Suprapubic skin (tissue), 4 donors: ENCODE measurements around the gene STARD10. TPM values are rescaled to one million over a fixed set of nuclear protein-coding genes. Genes with fewer than 3 reads are reported as not detected.

Source experiments
- DNase-seq, 2 donors: peaks; one replicate each; pipeline ENCODE4 v3.0.0-alpha.2; 2019; ENCODE audit warnings: low spot score in 2 of 2
- H3K27ac ChIP-seq: fragments of 200-600 bp; sonication (generic); one replicate; pipeline ENCODE4 v1.5.1; 2019
- H3K27me3 ChIP-seq: fragments of 200-600 bp; sonication (generic); one replicate; pipeline ENCODE4 v1.5.1; 2019
- H3K36me3 ChIP-seq: fragments of 200-600 bp; sonication (generic); one replicate; pipeline ENCODE4 v1.5.1; 2019
- H3K4me1 ChIP-seq: fragments of 200-600 bp; sonication (generic); one replicate; pipeline ENCODE4 v1.5.1; 2019
- H3K4me3 ChIP-seq: fragments of 200-600 bp; sonication (generic); one replicate; pipeline ENCODE4 v1.5.1; 2019; ENCODE audit warnings: mild to moderate bottlenecking
- H3K9me3 ChIP-seq: fragments of 200-600 bp; sonication (generic); one replicate; pipeline ENCODE4 v1.5.1; 2019
- CTCF ChIP-seq, 2 donors: fragments of 200-600 bp in 1 of 2; fragments of 450-650 bp in 1 of 2; sonication (generic) in 1 of 2; IDR thresholded peaks; one replicate each; pipeline ENCODE4 v1.5.1; 2016 to 2019; ENCODE audit warnings: antibody characterized with exemption in 2 of 2, mild to moderate bottlenecking in 1 of 2, moderate library complexity in 1 of 2
- EP300 ChIP-seq: sonication (generic); formaldehyde crosslinking; IDR thresholded peaks from one replicate; pipeline ENCODE4 v1.6.1; 2017; ENCODE audit warnings: antibody characterized with exemption
- POLR2A ChIP-seq, 2 donors: fragments of 450-650 bp; IDR thresholded peaks; one replicate each; pipeline ENCODE4 v1.6.1; 2017; ENCODE audit warnings: antibody characterized with exemption in 2 of 2, mild to moderate bottlenecking in 2 of 2, moderate library complexity in 2 of 2
- POLR2AphosphoS5 ChIP-seq, 3 donors: sonication (generic); formaldehyde crosslinking; IDR thresholded peaks; one replicate each; pipeline ENCODE4 v1.6.1; 2017; ENCODE audit warnings: antibody characterized with exemption in 3 of 3
- WGBS: methylation state at CpG from one replicate; pipeline ENCODE4 v1.1.5; 2018; 5-methylcytosine and 5-hydroxymethylcytosine counted together
- total RNA-seq, 4 donors: library from RNA; depleted of rRNA; stranded (reverse); fragments of >200 nt; gene quantifications; one replicate each; pipeline ENCODE4 v1.1.0, GENCODE V29; 2016

Gene STARD10
- total RNA-seq, 4 donors from 2014 or later = 76.3 to 83.0 (median 79.4) TPM

DNA sequence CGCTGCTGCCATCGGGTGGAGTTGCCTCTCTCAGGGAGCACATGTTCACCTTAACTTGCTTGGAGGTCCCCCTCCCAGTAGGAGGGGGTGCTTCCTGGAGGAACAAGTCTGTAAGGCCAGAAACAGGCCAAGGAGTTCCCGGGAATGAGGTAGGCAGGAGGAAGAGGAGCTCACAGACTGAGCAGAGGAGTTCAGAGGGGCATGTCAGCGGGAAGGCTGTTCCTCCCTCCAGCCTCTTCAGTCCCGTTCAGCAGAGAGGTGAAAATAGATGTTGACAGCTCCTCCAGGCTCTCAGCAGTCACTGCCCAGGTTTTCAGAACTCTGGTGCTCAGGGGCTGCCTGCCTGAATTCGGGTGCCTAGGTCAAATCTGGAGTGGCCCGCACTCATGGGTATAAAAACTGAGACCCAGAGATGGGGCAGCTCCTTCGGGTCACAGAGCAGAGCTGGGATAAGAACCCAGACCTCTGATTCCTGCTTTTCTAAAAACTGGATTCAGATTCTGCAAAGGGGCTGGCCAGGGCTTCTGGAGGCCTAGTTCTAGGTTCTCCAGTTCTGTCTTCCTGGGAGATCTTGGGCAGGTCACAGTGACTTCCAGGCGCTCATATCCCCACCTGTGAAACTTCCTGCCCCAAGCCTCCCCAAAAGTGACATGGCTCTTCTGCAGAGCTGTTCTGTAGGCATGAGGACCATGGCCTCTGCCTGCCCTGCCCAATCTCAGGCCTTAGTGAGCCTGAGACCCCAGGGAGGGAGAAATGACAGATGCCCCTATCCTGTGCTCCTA is 38.6 kb upstream of the STARD10 start:
- no peak for DNase-seq
- H3K27ac ChIP-seq = no peak overlapping the region
- no peaks in the 10 kb centered on the region for H3K9me3 ChIP-seq
- peaks cover 31% of the 10 kb centered on the region for H3K4me1 ChIP-seq
- peaks cover 23% of the 10 kb centered on the region for H3K36me3 ChIP-seq
- WGBS = 68% methylated on average over 9 of the region's 9 CpGs
- TF ChIP-seq CTCF (IDR thresholded peaks at IDR 0.05) (no peak), POLR2AphosphoS5 (IDR thresholded peaks at IDR 0.05) (no peak), POLR2A (IDR thresholded peaks at IDR 0.05) (no peak), EP300 (no peak)
- H3K4me3 ChIP-seq = no peak overlapping the region
- no peaks in the 10 kb centered on the region for H3K27me3 ChIP-seq

GRCh38 chr11:72831521-72832300 is 37.9 kb upstream of the STARD10 start:
- peaks cover 31% of the 10 kb centered on the region for H3K4me1 ChIP-seq

GRCh38 chr11:72829884-72830533 is 36.2 kb upstream of the STARD10 start:
- H3K4me3 ChIP-seq = no peak overlapping the region
- 98% methylated on average over 5 of the region's 5 CpGs for WGBS
- no peak for DNase-seq
- TF ChIP-seq EP300 = no peak
- TF ChIP-seq CTCF (IDR thresholded peaks at IDR 0.05) = no peak
- no peak for TF ChIP-seq POLR2A (IDR thresholded peaks at IDR 0.05)
- no peak for TF ChIP-seq POLR2AphosphoS5 (IDR thresholded peaks at IDR 0.05)
- peaks cover 23% of the 10 kb centered on the region for H3K4me1 ChIP-seq
- H3K36me3 ChIP-seq = peaks cover 30% of the 10 kb centered on the region
- no peaks in the 10 kb centered on the region for H3K9me3 ChIP-seq
- H3K27me3 ChIP-seq = no peaks in the 10 kb centered on the region
- no peak overlapping the region for H3K27ac ChIP-seq

More at GRCh38 chr11:72831521-72832300, 37.9 kb upstream of the STARD10 start:
- peaks cover 19% of the 10 kb centered on the region for H3K36me3 ChIP-seq
- H3K27me3 ChIP-seq = no peaks in the 10 kb centered on the region
- TF ChIP-seq POLR2A (IDR thresholded peaks at IDR 0.05) (no peak), CTCF (IDR thresholded peaks at IDR 0.05) (peak; percentile 89 to 91)
- WGBS = 44% methylated on average over 8 of the region's 13 CpGs
- H3K4me3 ChIP-seq = no peak overlapping the region
- peak in 1 of 2 donors; percentile 86 for DNase-seq
- H3K9me3 ChIP-seq = no peaks in the 10 kb centered on the region
- H3K27ac ChIP-seq = no peak overlapping the region

DNA sequence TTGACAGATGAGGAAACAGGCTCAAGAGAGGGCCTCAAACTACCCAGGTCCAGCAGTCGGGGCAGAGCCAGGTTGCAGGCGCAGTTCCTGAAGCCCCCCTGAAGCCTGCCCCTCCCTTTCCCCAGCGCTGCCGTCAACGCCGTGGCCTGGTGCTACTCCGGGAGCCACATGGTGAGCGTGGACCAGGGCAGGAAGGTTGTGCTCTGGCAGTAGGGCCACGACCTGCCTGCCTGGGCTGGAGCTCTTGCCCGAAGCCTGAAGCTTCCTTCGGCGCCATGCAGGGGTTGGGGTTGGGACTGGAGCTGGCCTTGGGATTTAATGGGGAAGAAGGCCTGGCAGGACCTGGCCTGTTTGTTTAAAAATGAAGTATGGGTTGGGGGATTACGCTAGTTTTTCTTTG is 35.3 kb upstream of the STARD10 start:
- Histone ChIP-seq H3K4me3 (no peak overlapping the region), H3K27ac (no peak overlapping the region), H3K27me3 (no peaks in the 10 kb centered on the region), H3K9me3 (no peaks in the 10 kb centered on the region), H3K4me1 (peaks cover 23% of the 10 kb centered on the region), H3K36me3 (peaks cover 38% of the 10 kb centered on the region)
- DNase-seq = peak in 1 of 2 donors; percentile 71
- TF ChIP-seq CTCF (IDR thresholded peaks at IDR 0.05) = no peak
- 90% methylated on average over 13 of the region's 13 CpGs for WGBS

GRCh38 chr11:72828692-72829101 is 34.9 kb upstream of the STARD10 start:
- no peak overlapping the region for H3K27ac ChIP-seq
- WGBS = 78% methylated on average over 1 of the region's 7 CpGs
- TF ChIP-seq EP300 (no peak), CTCF (IDR thresholded peaks at IDR 0.05) (no peak), POLR2AphosphoS5 (IDR thresholded peaks at IDR 0.05) (no peak), POLR2A (IDR thresholded peaks at IDR 0.05) (no peak)

More at GRCh38 chr11:72828692-72829101, 34.9 kb upstream of the STARD10 start:
- Histone ChIP-seq H3K4me3 (no peak overlapping the region), H3K9me3 (no peaks in the 10 kb centered on the region), H3K27me3 (no peaks in the 10 kb centered on the region), H3K4me1 (peaks cover 23% of the 10 kb centered on the region), H3K36me3 (peaks cover 38% of the 10 kb centered on the region)
- no peak for DNase-seq
